GM23338 (cell line): Measurements from ENCODE around the gene PIK3C2G. TPM values are rescaled to one million over a fixed set of nuclear protein-coding genes. Genes with fewer than 3 reads are reported as not detected.

ENCODE experiments used
- ATAC-seq: fragments of 200-7000 bp; cut with Tn5 transposase; 3 replicates; pipeline ENCODE4 v1.9.1; 2020
- DNase-seq: peaks from one replicate; pipeline ENCODE4 v3.0.0-alpha.2; 2015; ENCODE audit warnings: low spot score
- H2AFZ ChIP-seq: fragments of 200-600 bp; sonication (generic); 2 replicates; pipeline ENCODE4 v1.8.0; 2016; ENCODE audit warnings: antibody characterized with exemption, mild to moderate bottlenecking, moderate library complexity
- H3F3A ChIP-seq: fragments of 200-600 bp; sonication (generic); replicated peaks from 2 replicates; pipeline ENCODE4 v1.8.0; 2017; ENCODE audit warnings: antibody characterized with exemption, mixed run types, low read depth
- H3K27ac ChIP-seq: fragments of 200-600 bp; sonication (generic); 2 replicates; pipeline ENCODE4 v1.6.1; 2016; ENCODE audit warnings: low read depth
- H3K27me3 ChIP-seq: fragments of 200-600 bp; sonication (generic); 2 replicates; pipeline ENCODE4 v1.8.0; 2016; ENCODE audit warnings: mild to moderate bottlenecking, mixed run types, moderate library complexity; ENCODE audit not compliant: insufficient read depth
- H3K36me3 ChIP-seq: fragments of 200-600 bp; sonication (generic); 2 replicates; pipeline ENCODE4 v1.8.0; 2016; ENCODE audit warnings: mild to moderate bottlenecking; ENCODE audit not compliant: insufficient read depth
- H3K4me1 ChIP-seq: fragments of 200-600 bp; sonication (generic); 2 replicates; pipeline ENCODE4 v1.8.0; 2016; ENCODE audit warnings: mild to moderate bottlenecking, moderate library complexity; ENCODE audit not compliant: insufficient read depth
- H3K4me2 ChIP-seq: fragments of 200-600 bp; sonication (generic); 2 replicates; pipeline ENCODE4 v1.7.1; 2017; ENCODE audit warnings: mixed run types
- H3K4me3 ChIP-seq: fragments of 200-600 bp; sonication (generic); 2 replicates; pipeline ENCODE4 v1.6.1; 2016; ENCODE audit warnings: mixed run types
- H3K79me2 ChIP-seq: fragments of 200-600 bp; sonication (generic); replicated peaks from 2 replicates; pipeline ENCODE4 v1.8.0; 2017; ENCODE audit warnings: mild to moderate bottlenecking; ENCODE audit not compliant: insufficient read depth
- H3K9me2 ChIP-seq: fragments of 200-600 bp; sonication (generic); 2 replicates; pipeline ENCODE4 v1.8.0; 2017; ENCODE audit not compliant: insufficient read depth
- H4K20me1 ChIP-seq: fragments of 200-600 bp; sonication (generic); replicated peaks from 2 replicates; pipeline ENCODE4 v1.8.0; 2017; ENCODE audit warnings: mild to moderate bottlenecking; ENCODE audit not compliant: insufficient read depth
- H3K27ac Mint-ChIP-seq: 2 replicates; pipeline ENCODE4 v1.8.0; 2020; ENCODE audit warnings: inconsistent platforms, mild to moderate bottlenecking, moderate library complexity, mixed read lengths
- H3K27me3 Mint-ChIP-seq: 3 replicates; pipeline ENCODE4 v1.8.0; 2022; ENCODE audit warnings: low read depth, mild to moderate bottlenecking, moderate library complexity, mixed read lengths, inconsistent platforms; ENCODE audit not compliant: insufficient read depth, poor library complexity
- H3K36me3 Mint-ChIP-seq: 3 replicates; pipeline ENCODE4 v1.8.0; 2021; ENCODE audit warnings: low read depth, mild to moderate bottlenecking, inconsistent platforms, moderate library complexity, mixed read lengths
- H3K4me1 Mint-ChIP-seq: 3 replicates; pipeline ENCODE4 v1.8.0; 2020; ENCODE audit warnings: mild to moderate bottlenecking, inconsistent platforms, mixed read lengths
- H3K4me3 Mint-ChIP-seq: 3 replicates; pipeline ENCODE4 v1.8.0; 2021; ENCODE audit warnings: moderate library complexity, mild to moderate bottlenecking, inconsistent platforms, mixed read lengths
- H3K9me3 Mint-ChIP-seq: 3 replicates; pipeline ENCODE4 v1.8.0; 2020; ENCODE audit warnings: moderate library complexity, mild to moderate bottlenecking, inconsistent platforms, mixed read lengths
- CREB1 ChIP-seq: fragments of 250-450 bp; sonication (Bioruptor Pico); IDR thresholded peaks from 2 replicates; pipeline ENCODE4 v1.5.0; 2020; ENCODE audit warnings: low read depth, mild to moderate bottlenecking, moderate library complexity
- ETS1 ChIP-seq: IDR thresholded peaks from 2 replicates; pipeline ENCODE4 v1.6.1; 2016; ENCODE audit warnings: antibody characterized with exemption
- EZH2 ChIP-seq: fragments of 200-600 bp; sonication (generic); IDR thresholded peaks from one replicate; pipeline ENCODE4 v1.8.0; 2017; ENCODE audit warnings: antibody characterized with exemption, mild to moderate bottlenecking, low read depth; ENCODE audit not compliant: unreplicated experiment
- JUNB ChIP-seq: IDR thresholded peaks from one replicate; pipeline ENCODE4 v1.6.1; 2016; ENCODE audit warnings: antibody characterized with exemption; ENCODE audit not compliant: unreplicated experiment
- REST ChIP-seq: IDR thresholded peaks from one replicate; pipeline ENCODE4 v1.6.1; 2018; ENCODE audit warnings: antibody characterized with exemption; ENCODE audit not compliant: unreplicated experiment
- STAT1 ChIP-seq: IDR thresholded peaks from one replicate; pipeline ENCODE4 v1.6.1; 2016; ENCODE audit warnings: antibody characterized with exemption; ENCODE audit not compliant: unreplicated experiment
- ZNF114 ChIP-seq: fragments of 250-450 bp; sonication (Bioruptor Pico); IDR thresholded peaks from 2 replicates; pipeline ENCODE4 v1.5.0; 2020; ENCODE audit warnings: mild to moderate bottlenecking, moderate library complexity
- ZNF331 ChIP-seq: fragments of 250-450 bp; sonication (Bioruptor Pico); IDR thresholded peaks from 2 replicates; pipeline ENCODE4 v1.5.0; 2020; ENCODE audit warnings: low read depth, mild to moderate bottlenecking, moderate library complexity
- polyA plus RNA-seq: library from polyadenylated mRNA; unstranded; fragments of >200 nt; fragmentation: Nextera tagmentation; extraction: Ambion mirVana; gene quantifications from 2 replicates; pipeline ENCODE4 v1.2.1, GENCODE V29; 2016
- total RNA-seq: library from RNA; depleted of rRNA; stranded (reverse); fragments of >200 nt; shearing (Covaris generic); gene quantifications from 2 replicates; pipeline ENCODE4 v1.2.3, GENCODE V29; 2014
- TF ChIP-seq, protein P1 (sequence below), 2 experiments: fragments of 200-600 bp in 1 of 2; sonication (generic) in 1 of 2; conservative IDR thresholded peaks; 2 replicates each; pipeline versions ENCODE4 v1.5.1 to v1.6.1; 2016 to 2017; ENCODE audit warnings: antibody characterized with exemption in 2 of 2, low read depth in 2 of 2, mild to moderate bottlenecking in 2 of 2, moderate library complexity in 1 of 2

PIK3C2G gene
- total and polyA plus RNA-seq, 2 experiments from 2014 or later: not detected

DNA sequence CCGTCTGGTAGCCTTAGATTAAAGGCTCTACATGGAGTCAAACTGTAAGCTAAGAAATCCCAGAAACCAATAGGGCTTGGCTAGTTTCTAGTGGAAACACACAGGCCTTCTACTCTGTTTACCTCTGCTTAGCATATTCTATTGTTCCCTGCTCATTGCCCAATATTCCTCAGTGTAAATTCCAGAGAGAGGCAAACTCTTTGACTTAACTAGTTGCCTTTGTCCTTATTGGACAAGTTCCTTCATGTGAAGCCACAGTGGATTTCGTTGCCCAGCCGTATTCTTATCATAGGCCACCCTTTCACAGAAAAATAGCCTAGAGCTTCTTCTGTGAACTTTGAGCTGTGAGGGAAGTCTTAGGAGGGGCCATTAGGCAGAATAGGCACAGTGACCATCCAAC lies 290.4 kb downstream of the PIK3C2G start (continued):
- TF ChIP-seq ZNF331 (CRISPR knock-in tag) (no peak), JUNB (no peak), CREB1 (CRISPR knock-in tag) (no peak), EZH2 (no peak), ZNF114 (CRISPR knock-in tag) (no peak), ETS1 (no peak), REST (no peak)
- TF ChIP-seq, protein P1, sequence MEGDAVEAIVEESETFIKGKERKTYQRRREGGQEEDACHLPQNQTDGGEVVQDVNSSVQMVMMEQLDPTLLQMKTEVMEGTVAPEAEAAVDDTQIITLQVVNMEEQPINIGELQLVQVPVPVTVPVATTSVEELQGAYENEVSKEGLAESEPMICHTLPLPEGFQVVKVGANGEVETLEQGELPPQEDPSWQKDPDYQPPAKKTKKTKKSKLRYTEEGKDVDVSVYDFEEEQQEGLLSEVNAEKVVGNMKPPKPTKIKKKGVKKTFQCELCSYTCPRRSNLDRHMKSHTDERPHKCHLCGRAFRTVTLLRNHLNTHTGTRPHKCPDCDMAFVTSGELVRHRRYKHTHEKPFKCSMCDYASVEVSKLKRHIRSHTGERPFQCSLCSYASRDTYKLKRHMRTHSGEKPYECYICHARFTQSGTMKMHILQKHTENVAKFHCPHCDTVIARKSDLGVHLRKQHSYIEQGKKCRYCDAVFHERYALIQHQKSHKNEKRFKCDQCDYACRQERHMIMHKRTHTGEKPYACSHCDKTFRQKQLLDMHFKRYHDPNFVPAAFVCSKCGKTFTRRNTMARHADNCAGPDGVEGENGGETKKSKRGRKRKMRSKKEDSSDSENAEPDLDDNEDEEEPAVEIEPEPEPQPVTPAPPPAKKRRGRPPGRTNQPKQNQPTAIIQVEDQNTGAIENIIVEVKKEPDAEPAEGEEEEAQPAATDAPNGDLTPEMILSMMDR (conservative IDR thresholded peaks at IDR 0.05; ENCODE audit: low read depth in 2 of 2): no peak

GRCh38 chr12:18552829-18553228 lies 291.5 kb downstream of the PIK3C2G start:
- no peak overlapping the region for H3K27ac ChIP-seq
- H3K79me2 ChIP-seq: no peaks in the 10 kb centered on the region
- Mint-ChIP-seq H3K4me3 (no peak overlapping the region), H3K4me1 (peaks cover 14% of the 10 kb centered on the region; the same call in 2 of the 3 replicates), H3K36me3 (no peaks in the 10 kb centered on the region), H3K27ac (no peak overlapping the region), H3K9me3 (no peaks in the 10 kb centered on the region), H3K27me3 (no peaks in the 10 kb centered on the region)
- DNase-seq (no peak), ATAC-seq (no peak)
- no peak overlapping the region for H3K4me2 ChIP-seq
- 0 out of 2 replicates have a peak, but pooled peaks cover 3% of the 10 kb centered on the region for H3K9me2 ChIP-seq
- no peaks in the 10 kb centered on the region for H3F3A ChIP-seq
- no peaks in the 10 kb centered on the region for H4K20me1 ChIP-seq
- H3K4me3 ChIP-seq: no peak overlapping the region
- TF ChIP-seq ZNF114 (CRISPR knock-in tag) (no peak), STAT1 (no peak), JUNB (no peak)
- TF ChIP-seq, protein P1 (conservative IDR thresholded peaks at IDR 0.05; ENCODE audit: low read depth in 2 of 2): peak; percentile 33 to 48; a peak in 3 of 4 replicates
- no peak overlapping the region for H2AFZ ChIP-seq
- H3K4me1 ChIP-seq: no peaks in the 10 kb centered on the region
- no peaks in the 10 kb centered on the region for H3K36me3 ChIP-seq
- no peaks in the 10 kb centered on the region for H3K27me3 ChIP-seq
